CD4-positive, alpha-beta T cell treated with Interleukin-1 beta for 1 hour (primary cell): Measurements from ENCODE around the gene DSP.

ENCODE experiments used
- DNase-seq, 2 donors: peaks; one replicate each; pipeline ENCODE4 v3.0.0-alpha.2; 2020 to 2022

The DSP gene

GRCh38 chr6:7594579-7595125, 53.2 kb downstream of the DSP start:
- no peak for DNase-seq

GRCh38 chr6:7604003-7604402, 62.5 kb downstream of the DSP start:
- DNase-seq: no peak

- DNase-seq: no peak
Observed at GRCh38 chr6:7604506-7604905, 63.0 kb downstream of the DSP start.

GRCh38 chr6:7615611-7616383, 74.3 kb downstream of the DSP start:
- DNase-seq: peak; percentile 14 to 54

GRCh38 chr6:7617801-7618764, 76.6 kb downstream of the DSP start:
- DNase-seq: peak; percentile 5 to 18

GRCh38 chr6:7621761-7622160, 80.3 kb downstream of the DSP start:
- no peak for DNase-seq

GRCh38 chr6:7624796-7625710, 83.6 kb downstream of the DSP start:
- DNase-seq: no peak

GRCh38 chr6:7628479-7628878, 87.0 kb downstream of the DSP start:
- DNase-seq: no peak

GRCh38 chr6:7628909-7629308, 87.4 kb downstream of the DSP start:
- DNase-seq: no peak

- no peak for DNase-seq
Observed at GRCh38 chr6:7629321-7629720, 87.8 kb downstream of the DSP start.

GRCh38 chr6:7630792-7631191, 89.3 kb downstream of the DSP start:
- DNase-seq: no peak

- DNase-seq: no peak
Observed at GRCh38 chr6:7631466-7631865, 90.0 kb downstream of the DSP start.

GRCh38 chr6:7632501-7633290, 91.2 kb downstream of the DSP start:
- DNase-seq: no peak

- no peak for DNase-seq
Observed at GRCh38 chr6:7633361-7633760, 91.9 kb downstream of the DSP start.

- DNase-seq: no peak
Observed at GRCh38 chr6:7636151-7636550, 94.7 kb downstream of the DSP start.
